Left lung (tissue), 10 donors: ENCODE results near the gene TAGLN2. TPM values are rescaled to one million over a fixed set of nuclear protein-coding genes. Genes with fewer than 3 reads are reported as not detected.

ENCODE experiments used
- ATAC-seq: fragments of 200-7000 bp; cut with Tn5 transposase; one replicate; pipeline ENCODE4 v1.9.1; 2020; ENCODE audit warnings: moderate library complexity
- DNase-seq, 4 donors: peaks; one replicate each; pipeline ENCODE4 v3.0.0-alpha.2; 2013 to 2020
- H3K27ac ChIP-seq, 2 donors: fragments of 200-600 bp; sonication (generic) in 1 of 2; one replicate each; pipeline versions ENCODE4 v1.5.0 to v1.8.0; 2020 to 2021
- H3K27me3 ChIP-seq, 2 donors: fragments of 200-600 bp; sonication (generic) in 1 of 2; one replicate each; pipeline versions ENCODE4 v1.5.0 to v1.8.0; 2020 to 2021
- H3K36me3 ChIP-seq, 2 donors: fragments of 200-600 bp; sonication (generic) in 1 of 2; one replicate each; pipeline versions ENCODE4 v1.5.0 to v1.8.0; 2020 to 2021
- H3K4me1 ChIP-seq, 2 donors: fragments of 200-600 bp; one replicate each; pipeline ENCODE4 v1.8.0; 2021
- H3K4me3 ChIP-seq, 2 donors: fragments of 200-600 bp; sonication (generic) in 1 of 2; one replicate each; pipeline versions ENCODE4 v1.5.0 to v1.8.0; 2020 to 2021; ENCODE audit warnings: mild to moderate bottlenecking in 1 of 2
- H3K9me3 ChIP-seq, 2 donors: fragments of 200-600 bp; sonication (generic) in 1 of 2; one replicate each; pipeline versions ENCODE4 v1.5.0 to v1.8.0; 2020 to 2021
- CTCF ChIP-seq, 2 donors: fragments of 200-600 bp; sonication (generic) in 1 of 2; IDR thresholded peaks; one replicate each; pipeline versions ENCODE4 v1.5.0 to v1.8.0; 2021; ENCODE audit warnings: antibody characterized with exemption in 2 of 2
- intact Hi-C, 2 donors: fragments of 100-400 bp; cut with DNase I; formaldehyde crosslinking; loops; one replicate each; pipeline versions ENCODE4 v1.11.2 to v1.14.2; 2022
- polyA plus RNA-seq, 6 donors: library from polyadenylated mRNA; unstranded; fragments of 120-200 nt; gene quantifications; one replicate each; pipeline ENCODE4 v1.2.1, GENCODE V29; 2013; ENCODE audit not compliant: insufficient read length in 6 of 6
- total RNA-seq, 2 donors: library from RNA; stranded (reverse); fragmentation: NEBNext Ultra II Directional; extraction: Animal tissue kit (Norgen Biotek cat#: 25700); gene quantifications; one replicate each; pipeline ENCODE4 v1.2.1, GENCODE V29; 2021
- donor health status: DM: no; HTN: yes; CAD: no.
- donor health status: DM: no; HTN: no; CAD: no.

The TAGLN2 gene
- total and polyA plus RNA-seq, 8 donors, result 301 to 617 (median 349) TPM

DNA sequence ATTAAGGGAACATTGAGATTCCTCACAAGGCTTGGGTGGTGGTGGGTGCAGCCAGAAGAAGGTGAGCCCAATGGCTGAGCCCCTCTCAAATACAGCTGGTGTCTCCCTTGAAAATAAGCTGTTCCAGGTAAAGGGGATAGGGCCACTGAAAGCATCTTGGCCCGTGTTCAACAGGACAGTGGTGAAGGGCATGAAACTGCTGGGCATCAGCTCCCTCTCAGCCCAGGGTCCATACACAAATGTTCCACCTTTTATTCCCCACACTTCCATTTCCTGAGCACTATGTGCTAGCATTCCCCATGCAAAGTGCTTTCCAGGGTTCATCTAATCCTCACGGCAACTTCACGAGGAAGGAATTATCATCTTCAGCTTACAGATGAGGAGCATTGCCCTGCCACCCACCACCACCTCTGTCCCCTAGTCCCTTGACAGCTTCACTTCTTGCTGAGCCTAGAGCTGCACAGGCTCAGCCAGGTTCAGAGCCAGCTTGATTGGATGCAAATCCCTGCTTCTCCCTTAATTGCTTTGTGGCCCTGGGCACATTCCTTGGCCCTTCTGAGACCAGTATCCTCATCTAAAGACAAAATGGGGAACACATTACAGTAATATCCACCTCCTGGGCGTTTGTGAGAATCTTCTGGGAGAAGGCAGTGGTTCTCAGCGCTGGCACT is 9.6 kb downstream of the TAGLN2 start:
- intact Hi-C loops, result no loop called here
- DNase-seq (no peak), ATAC-seq (no peak)
- peaks cover 8 to 51% of the 10 kb centered on the region in 2 donors for H3K36me3 ChIP-seq
- peak overlapping the region; percentile 55 to 89 for H3K27ac ChIP-seq
- H3K4me1 ChIP-seq, result peaks cover 19 to 84% of the 10 kb centered on the region in 2 donors
- H3K9me3 ChIP-seq, result no peaks in the 10 kb centered on the region
- TF ChIP-seq CTCF (IDR thresholded peaks at IDR 0.05), result no peak
- no peak overlapping the region for H3K4me3 ChIP-seq
- no peaks in the 10 kb centered on the region for H3K27me3 ChIP-seq

DNA sequence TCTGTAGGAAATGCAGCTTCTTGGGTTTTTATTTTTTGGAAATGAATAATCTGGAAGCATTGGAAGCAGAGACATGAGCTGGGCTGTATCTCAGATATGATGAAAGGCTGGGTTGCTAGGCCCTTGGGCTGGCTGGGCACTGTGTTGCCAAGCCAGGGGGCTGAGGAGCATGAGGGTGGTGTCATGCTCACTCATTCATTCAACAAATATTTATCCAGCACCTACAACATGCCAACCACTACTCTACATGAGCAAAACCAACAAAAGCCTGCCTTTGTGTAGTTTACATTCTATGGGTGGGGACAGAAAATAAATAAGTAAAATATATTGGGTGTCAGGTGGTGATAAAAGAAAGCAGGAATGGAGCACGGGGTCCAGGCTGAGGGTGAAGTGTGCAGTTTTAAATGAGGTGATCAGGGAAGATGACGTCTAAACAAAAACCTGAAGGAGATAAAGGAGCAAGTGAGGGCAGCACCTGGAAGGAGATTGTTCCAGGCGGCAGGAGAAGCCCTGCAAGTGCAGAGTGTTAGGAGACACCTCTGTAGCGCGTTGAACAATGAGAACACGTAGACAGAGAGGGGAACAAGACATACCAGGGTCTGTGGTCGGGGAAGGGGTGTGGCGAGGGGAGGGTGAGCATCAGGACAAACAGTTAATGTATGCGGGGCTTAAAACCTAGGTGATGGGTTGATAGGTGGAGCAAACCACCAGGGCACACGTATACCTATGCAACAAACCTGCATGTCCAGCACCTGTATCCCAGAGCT is 10.9 kb downstream of the TAGLN2 start:
- H3K27ac ChIP-seq, result peak overlapping the region; percentile 42 to 89
- ATAC-seq, result peak; percentile 50
- peaks cover 26 to 84% of the 10 kb centered on the region in 2 donors for H3K4me1 ChIP-seq
- peak in 1 of 4 donors; percentile 40 for DNase-seq
- H3K9me3 ChIP-seq, result no peaks in the 10 kb centered on the region
- intact Hi-C loops, result no loop called here
- H3K27me3 ChIP-seq, result no peaks in the 10 kb centered on the region
- H3K4me3 ChIP-seq, result no peak overlapping the region
- TF ChIP-seq CTCF (IDR thresholded peaks at IDR 0.05), result no peak
- H3K36me3 ChIP-seq, result peaks cover 7 to 38% of the 10 kb centered on the region in 2 donors

- Histone ChIP-seq H3K27ac (peak overlapping the region; percentile 42 to 89), H3K27me3 (no peaks in the 10 kb centered on the region), H3K36me3 (peaks cover under 1 to 30% of the 10 kb centered on the region in 2 donors), H3K4me3 (no peak overlapping the region), H3K4me1 (peaks cover 26 to 80% of the 10 kb centered on the region in 2 donors), H3K9me3 (no peaks in the 10 kb centered on the region)
- DNase-seq (peak in 1 of 4 donors; percentile 36), ATAC-seq (peak; percentile 44)
- intact Hi-C loops, result no loop called here
- TF ChIP-seq CTCF (IDR thresholded peaks at IDR 0.05), result no peak
Observed at GRCh38 chr1:159913451-159914192, 11.7 kb downstream of the TAGLN2 start.

- no peak for ATAC-seq
- DNase-seq, result no peak
- peak overlapping the region; percentile 87 to 89 for H3K27ac ChIP-seq
- H3K4me3 ChIP-seq, result no peak overlapping the region
- H3K27me3 ChIP-seq, result no peaks in the 10 kb centered on the region
- peaks cover 0 to 9% of the 10 kb centered on the region in 2 donors for H3K36me3 ChIP-seq
- H3K4me1 ChIP-seq, result peaks cover 20 to 59% of the 10 kb centered on the region in 2 donors
- no peaks in the 10 kb centered on the region for H3K9me3 ChIP-seq
- intact Hi-C loops, result no loop called here
- TF ChIP-seq CTCF (IDR thresholded peaks at IDR 0.05), result no peak
Observed at GRCh38 chr1:159911326-159912070, 13.8 kb downstream of the TAGLN2 start.
